Fibroblast of villous mesenchyme (primary cell): ENCODE measurements around the gene FAF1. TPM values are rescaled to one million over a fixed set of nuclear protein-coding genes. Genes with fewer than 3 reads are reported as not detected.

Source experiments
- DNase-seq: peaks from one replicate; pipeline ENCODE4 v3.0.0-alpha.2; 2010; ENCODE audit warnings: low read depth
- H3K4me3 ChIP-seq: 2 replicates; pipeline ENCODE4 v1.5.1; 2011; ENCODE audit warnings: low read depth, mild to moderate bottlenecking, low read length
- total RNA-seq: library from RNA; depleted of rRNA; stranded (reverse); fragments of >200 nt; gene quantifications from 2 replicates; pipeline ENCODE4 v1.2.3, GENCODE V29; 2012
- TF ChIP-seq, protein P1 (sequence below): IDR thresholded peaks from 2 replicates; pipeline ENCODE4 v1.5.1; 2012; ENCODE audit warnings: low read depth, mild to moderate bottlenecking, low read length; ENCODE audit not compliant: insufficient read depth

FAF1 gene
- total RNA-seq, 1 donor, result 55.7 TPM

DNA sequence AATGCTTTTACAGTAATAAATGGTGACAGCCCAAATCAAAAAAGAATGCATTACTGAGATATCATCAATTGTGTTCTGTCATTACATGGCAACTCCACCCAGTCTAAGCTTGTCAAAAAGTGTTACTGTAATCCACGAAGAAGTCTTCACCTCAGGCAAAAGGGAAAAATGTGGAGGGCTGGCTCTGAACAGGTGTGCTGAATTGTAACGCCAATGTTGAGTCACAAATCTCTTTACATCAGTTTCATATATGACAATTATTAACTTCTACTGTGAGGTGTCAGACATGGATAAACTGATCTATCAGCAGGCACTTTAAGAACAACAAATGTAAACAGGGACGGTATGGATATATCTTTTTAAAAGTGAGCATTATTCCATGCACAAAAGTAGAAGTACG is 438.4 kb downstream of the FAF1 start:
- TF ChIP-seq, protein P1, sequence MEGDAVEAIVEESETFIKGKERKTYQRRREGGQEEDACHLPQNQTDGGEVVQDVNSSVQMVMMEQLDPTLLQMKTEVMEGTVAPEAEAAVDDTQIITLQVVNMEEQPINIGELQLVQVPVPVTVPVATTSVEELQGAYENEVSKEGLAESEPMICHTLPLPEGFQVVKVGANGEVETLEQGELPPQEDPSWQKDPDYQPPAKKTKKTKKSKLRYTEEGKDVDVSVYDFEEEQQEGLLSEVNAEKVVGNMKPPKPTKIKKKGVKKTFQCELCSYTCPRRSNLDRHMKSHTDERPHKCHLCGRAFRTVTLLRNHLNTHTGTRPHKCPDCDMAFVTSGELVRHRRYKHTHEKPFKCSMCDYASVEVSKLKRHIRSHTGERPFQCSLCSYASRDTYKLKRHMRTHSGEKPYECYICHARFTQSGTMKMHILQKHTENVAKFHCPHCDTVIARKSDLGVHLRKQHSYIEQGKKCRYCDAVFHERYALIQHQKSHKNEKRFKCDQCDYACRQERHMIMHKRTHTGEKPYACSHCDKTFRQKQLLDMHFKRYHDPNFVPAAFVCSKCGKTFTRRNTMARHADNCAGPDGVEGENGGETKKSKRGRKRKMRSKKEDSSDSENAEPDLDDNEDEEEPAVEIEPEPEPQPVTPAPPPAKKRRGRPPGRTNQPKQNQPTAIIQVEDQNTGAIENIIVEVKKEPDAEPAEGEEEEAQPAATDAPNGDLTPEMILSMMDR, result no peak

DNA sequence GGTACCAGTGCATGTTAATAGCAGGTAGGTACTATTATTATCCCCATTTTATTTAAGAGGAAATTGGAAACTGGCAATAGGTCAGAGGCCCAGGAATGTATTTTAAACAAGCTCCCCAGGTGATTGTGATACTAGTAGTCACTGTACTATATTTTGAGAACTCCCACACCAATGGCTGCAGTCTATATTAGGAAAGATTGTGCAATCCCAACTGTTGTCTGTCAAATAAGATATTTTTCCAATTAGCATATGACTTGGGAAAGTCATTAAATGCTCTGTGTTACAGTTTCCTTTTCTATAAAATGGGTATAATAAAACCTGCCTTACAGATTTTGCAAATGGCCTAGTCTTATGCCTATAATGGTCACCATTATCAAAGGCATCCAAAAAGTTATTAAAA is 442.6 kb downstream of the FAF1 start:
- no peak for DNase-seq
- no peak overlapping the region for H3K4me3 ChIP-seq
- TF ChIP-seq, protein P1, result no peak

More for the DNA sequence above, 438.4 kb downstream of the FAF1 start:
- H3K4me3 ChIP-seq, result no peak overlapping the region
- DNase-seq, result no peak

DNA sequence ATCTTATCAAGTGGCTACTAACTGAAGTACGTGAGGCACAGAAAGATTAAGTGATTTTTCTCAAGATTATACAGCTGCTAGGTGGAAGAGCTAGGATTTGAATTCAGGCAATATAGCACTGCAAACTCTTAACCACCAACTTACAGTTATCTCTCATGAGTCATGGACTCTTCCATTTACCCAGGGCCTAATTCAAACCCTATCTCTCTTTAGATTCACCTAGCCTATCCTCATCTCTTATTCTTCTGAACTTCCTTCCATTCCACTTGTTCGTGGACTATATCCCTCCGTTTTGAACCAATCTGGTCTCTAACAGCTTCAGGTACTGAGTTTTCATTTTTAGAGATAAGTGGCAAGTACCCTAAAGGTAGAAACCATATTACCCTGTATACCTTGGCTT is 444.0 kb downstream of the FAF1 start:
- DNase-seq, result no peak
- no peak overlapping the region for H3K4me3 ChIP-seq
- TF ChIP-seq, protein P1, result no peak

DNA sequence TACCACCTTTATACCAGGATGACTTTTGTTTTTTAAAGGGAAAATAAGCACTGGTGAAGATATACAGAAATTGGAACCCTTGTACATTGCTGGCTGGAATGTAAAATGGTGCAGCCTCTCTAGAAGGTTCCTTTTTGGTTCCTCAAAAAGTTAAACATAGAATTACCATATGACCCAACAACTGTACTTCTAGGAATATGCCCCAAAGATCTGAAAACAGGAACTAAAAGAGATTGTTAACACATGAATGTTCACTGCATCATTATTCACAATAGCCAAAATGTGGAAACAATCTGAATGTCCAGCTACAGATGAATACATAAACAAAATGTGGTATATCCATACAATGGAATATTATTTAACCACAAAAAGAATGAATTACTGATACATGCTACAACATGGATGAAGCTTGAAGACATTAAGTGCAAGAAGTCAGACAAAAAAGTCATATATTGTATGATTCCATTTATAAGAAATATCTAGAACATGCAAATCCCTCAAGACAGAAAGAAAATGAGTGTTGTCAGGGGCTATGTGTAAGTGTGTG is 452.0 kb downstream of the FAF1 start:
- TF ChIP-seq, protein P1, result no peak
- no peak overlapping the region for H3K4me3 ChIP-seq
- no peak for DNase-seq

DNA sequence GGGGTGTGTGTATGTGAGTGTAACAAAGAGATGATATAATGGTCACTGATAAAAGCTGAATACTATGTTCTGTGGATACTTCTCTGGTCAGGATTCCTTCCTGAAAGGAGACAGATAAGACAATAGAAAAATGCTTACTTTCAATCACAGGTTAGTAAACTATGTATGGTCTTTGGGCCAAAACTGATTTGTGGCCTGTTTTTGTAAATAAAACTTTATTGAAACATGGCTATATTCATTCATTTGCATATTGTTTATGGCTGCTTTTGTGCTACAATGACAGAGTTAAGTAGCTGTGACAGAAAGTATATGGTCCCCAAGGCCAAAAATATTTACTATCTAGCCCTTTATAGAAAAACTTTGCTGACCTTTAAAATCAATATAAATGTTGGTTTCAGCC is 454.6 kb downstream of the FAF1 start:
- DNase-seq, result no peak
- no peak overlapping the region for H3K4me3 ChIP-seq
- TF ChIP-seq, protein P1, result no peak

DNA sequence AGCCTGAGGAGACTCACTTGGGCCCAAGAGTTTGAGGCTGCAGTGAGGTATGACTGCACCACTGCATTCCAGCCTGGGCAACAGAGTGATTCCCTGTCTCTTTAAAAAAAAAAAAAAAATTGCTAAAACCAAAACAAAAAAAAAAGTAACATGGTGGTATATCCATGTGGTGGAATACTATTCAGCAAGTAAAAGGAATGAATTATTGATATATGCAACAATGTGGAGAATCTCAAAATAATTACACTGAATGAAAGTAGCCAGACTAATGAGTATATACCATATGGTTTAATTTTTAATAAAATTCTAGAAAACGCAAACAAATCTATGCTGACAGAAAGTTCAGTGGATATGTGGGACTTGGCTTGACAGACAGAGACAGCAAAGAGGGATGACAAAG is 456.6 kb downstream of the FAF1 start:
- H3K4me3 ChIP-seq, result no peak overlapping the region
- TF ChIP-seq, protein P1, result no peak
- no peak for DNase-seq

DNA sequence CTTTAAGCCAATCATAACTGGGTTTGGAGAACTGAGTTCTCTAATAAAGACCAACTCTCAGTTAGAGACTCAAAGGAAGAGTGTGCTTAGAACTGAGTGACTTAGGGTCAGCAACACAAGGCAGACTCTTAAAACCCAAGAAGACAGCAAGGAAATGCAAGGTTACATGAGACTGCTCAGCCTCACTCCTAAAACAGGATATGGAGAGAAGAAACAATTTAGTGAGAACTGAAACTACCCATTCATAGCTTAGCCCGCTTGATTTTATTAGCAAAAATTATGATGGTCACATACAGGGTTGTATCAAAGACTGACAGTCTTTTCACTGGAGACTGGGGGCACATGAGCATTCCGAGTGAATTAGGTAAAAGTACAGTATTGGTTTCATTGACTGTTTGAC is 457.9 kb downstream of the FAF1 start:
- TF ChIP-seq, protein P1, result no peak
- H3K4me3 ChIP-seq, result no peak overlapping the region
- DNase-seq, result no peak
